ENCODE results near the gene SP140.

Gene SP140

DNA sequence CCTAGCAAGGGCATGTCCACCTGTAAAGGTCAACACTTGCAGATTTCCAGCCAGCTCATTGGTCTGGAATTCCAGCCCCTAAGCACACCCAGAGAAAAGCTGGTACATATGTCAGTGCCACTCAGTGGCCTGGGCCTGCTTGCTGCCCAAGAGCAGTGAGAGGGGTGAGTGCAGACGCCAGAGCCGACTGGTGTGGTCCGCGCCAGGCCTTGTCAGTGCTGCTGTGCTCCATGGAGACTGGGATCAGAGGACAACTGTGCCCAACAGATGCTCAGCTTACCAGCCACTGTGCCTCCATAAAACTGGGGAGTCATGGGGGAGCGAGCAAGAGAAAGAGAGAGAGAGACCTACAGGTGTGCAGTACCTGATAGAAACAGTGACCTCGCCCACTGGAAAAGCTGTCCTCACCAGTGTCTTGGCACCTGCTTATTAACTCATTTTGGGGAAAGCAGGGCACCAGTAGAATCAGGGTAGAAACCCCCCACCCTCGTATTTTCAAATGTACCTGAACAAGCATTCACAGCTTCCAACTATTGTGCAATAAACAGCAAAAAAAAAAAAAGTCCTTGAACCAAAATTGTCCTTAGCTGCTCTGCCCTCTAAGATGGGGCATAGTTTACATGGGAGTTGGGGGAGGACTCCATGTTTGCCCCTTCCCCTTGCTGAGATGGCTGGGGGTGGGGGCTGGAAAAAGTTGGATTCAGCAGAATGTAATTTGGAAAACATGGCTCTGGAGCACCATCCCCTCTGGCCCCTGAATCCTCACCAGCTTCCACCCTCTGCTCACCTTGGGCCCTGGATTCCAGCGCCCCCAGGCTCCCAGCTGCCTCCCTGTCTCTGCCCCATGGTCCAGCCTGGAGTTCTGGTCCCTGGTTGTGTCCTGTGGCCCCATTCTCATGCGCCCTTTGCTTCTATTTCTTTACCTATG is 100.0 kb downstream of the SP140 start:
- Histone ChIP-seq H2AFZ (ENCODE audit: insufficient read depth, low read length, poor library complexity) (no peak overlapping the region), H3K4me3 (ENCODE audit: low read depth, low read length) (no peak overlapping the region), H2AK5ac (ENCODE audit: low read length) (no peak overlapping the region), H3K4me2 (ENCODE audit: low read length) (no peak overlapping the region), H4K8ac (ENCODE audit: low read depth, low read length) (no peak overlapping the region), H3K27ac (ENCODE audit: low read depth, low read length) (no peak overlapping the region), H3K27me3 (ENCODE audit: insufficient read depth, low read length) (no peaks in the 10 kb centered on the region), H2BK5ac (ENCODE audit: low read depth, low read length, poor library complexity) (no peak overlapping the region), H3K23ac (ENCODE audit: low read length) (no peak overlapping the region), H3K4ac (ENCODE audit: low read depth, low read length) (no peak overlapping the region), H3K14ac (ENCODE audit: low read length) (no peak overlapping the region), H3K9ac (ENCODE audit: low read length) (no peak overlapping the region), H3K79me1 (ENCODE audit: low read length) (peaks cover 2% of the 10 kb centered on the region), H3K79me2 (ENCODE audit: control insufficient read depth, insufficient read depth, low read length, poor library complexity) (no peaks in the 10 kb centered on the region), H3K4me1 (ENCODE audit: control insufficient read depth in 1 of 2, insufficient read depth in 2 of 2, low read length in 2 of 2) (peaks cover 3 to 7% of the 10 kb centered on the region in 2 experiments), H2BK12ac (ENCODE audit: low read length) (no peak overlapping the region), H3K9me3 (ENCODE audit: insufficient read depth, low read depth, low read length) (peaks cover 15% of the 10 kb centered on the region), H3K18ac (ENCODE audit: low read length) (no peak overlapping the region), H2BK120ac (ENCODE audit: insufficient read depth, low read length, poor library complexity) (no peak overlapping the region), H3K36me3 (ENCODE audit: control insufficient read depth in 1 of 2, insufficient read depth in 2 of 2, low read length in 2 of 2) (no peaks in the 10 kb centered on the region), H4K12ac (ENCODE audit: low read depth, low read length) (no peak overlapping the region), H4K91ac (ENCODE audit: low read depth, low read length) (no peak overlapping the region)
- no peak for DNase-seq
- no CpG with 5 or more reads among the region's 9 CpGs for WGBS (ENCODE audit: extremely low coverage, insufficient coverage, insufficient read length)

DNA sequence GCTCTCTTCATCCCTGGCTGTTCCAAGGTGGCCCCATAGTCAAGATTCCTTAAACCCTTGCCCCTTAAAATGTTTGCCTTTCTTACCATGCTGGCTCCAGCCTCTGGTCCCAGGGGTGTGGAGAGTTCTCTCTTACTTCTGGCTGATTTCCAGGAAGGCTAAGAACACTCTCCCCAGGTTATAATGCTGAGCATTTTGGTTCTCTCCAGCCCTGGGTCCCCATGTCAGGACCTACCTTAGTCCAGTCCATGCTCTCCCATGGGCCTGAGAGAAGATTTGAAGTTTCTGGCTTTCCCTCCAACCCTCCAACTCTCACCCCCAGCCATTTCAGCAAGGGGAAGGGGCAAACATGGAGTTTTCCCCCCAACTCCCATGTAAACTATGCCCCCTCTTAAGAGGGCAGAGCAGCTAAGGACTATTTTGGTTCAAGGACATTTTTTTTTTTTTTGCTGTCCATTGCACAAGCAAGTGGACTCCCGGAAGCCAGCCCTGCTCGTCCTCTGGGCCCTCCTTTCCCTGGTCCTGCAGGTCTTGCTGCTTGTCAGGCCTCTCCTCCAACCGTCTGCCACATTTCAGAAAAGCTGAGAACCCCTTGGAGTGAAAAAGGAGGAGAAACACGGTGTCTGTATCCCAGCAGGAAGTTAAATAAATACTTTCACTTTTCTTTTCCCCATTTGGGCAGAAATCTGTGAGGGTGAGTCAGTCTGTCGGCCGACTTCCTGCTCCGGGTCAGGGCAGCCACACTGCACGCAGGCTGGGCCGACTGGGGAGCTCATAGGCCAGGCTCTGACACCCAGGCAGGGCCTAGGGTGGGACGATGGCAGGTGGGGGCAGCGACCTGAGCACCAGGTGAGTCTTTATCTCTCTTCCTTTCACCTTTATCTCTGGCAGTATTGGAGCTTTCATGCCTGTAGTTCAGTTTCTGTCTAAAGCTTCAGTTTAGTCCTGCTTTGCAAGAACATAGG is 101.2 kb downstream of the SP140 start, which contains the start of gene SP140L:
Gene SP140L, plus strand, starts transcription at position 741 of the 965 bp plus-strand sequence. Its CDS starts 77 bp downstream, at position 818.
- Histone ChIP-seq H3K23ac (ENCODE audit: low read length) (no peak within 1 kb of the TSS), H2BK5ac (ENCODE audit: low read depth, low read length, poor library complexity) (peak within 1 kb of the TSS; percentile 11), H3K4me2 (ENCODE audit: low read length) (peak within 1 kb of the TSS; percentile 17), H3K27me3 (ENCODE audit: insufficient read depth, low read length) (no peaks in the 10 kb centered on the region), H4K12ac (ENCODE audit: low read depth, low read length) (no peak within 1 kb of the TSS), H4K8ac (ENCODE audit: low read depth, low read length) (peak within 1 kb of the TSS; percentile 57), H3K4me1 (ENCODE audit: control insufficient read depth in 1 of 2, insufficient read depth in 2 of 2, low read length in 2 of 2) (peaks cover 3 to 7% of the 10 kb centered on the region in 2 experiments), H4K91ac (ENCODE audit: low read depth, low read length) (peak within 1 kb of the TSS; percentile 74), H3K4me3 (ENCODE audit: low read depth, low read length) (no peak within 1 kb of the TSS), H3K9me3 (ENCODE audit: insufficient read depth, low read depth, low read length) (peaks cover 13% of the 10 kb centered on the region), H2AK5ac (ENCODE audit: low read length) (no peak within 1 kb of the TSS), H3K79me1 (ENCODE audit: low read length) (peaks cover 2% of the 10 kb centered on the region), H3K27ac (ENCODE audit: low read depth, low read length) (peak within 1 kb of the TSS; percentile 44), H3K18ac (ENCODE audit: low read length) (no peak within 1 kb of the TSS), H3K36me3 (ENCODE audit: control insufficient read depth in 1 of 2, insufficient read depth in 2 of 2, low read length in 2 of 2) (no peaks in the 10 kb centered on the region), H3K4ac (ENCODE audit: low read depth, low read length) (no peak within 1 kb of the TSS), H3K14ac (ENCODE audit: low read length) (peak within 1 kb of the TSS; percentile 48), H2BK120ac (ENCODE audit: insufficient read depth, low read length, poor library complexity) (peak within 1 kb of the TSS; percentile 58), H3K9ac (ENCODE audit: low read length) (no peak within 1 kb of the TSS), H2BK12ac (ENCODE audit: low read length) (peak within 1 kb of the TSS; percentile 21), H3K79me2 (ENCODE audit: control insufficient read depth, insufficient read depth, low read length, poor library complexity) (no peaks in the 10 kb centered on the region), H2AFZ (ENCODE audit: insufficient read depth, low read length, poor library complexity) (peak within 1 kb of the TSS; percentile 91)
- WGBS (ENCODE audit: extremely low coverage, insufficient coverage, insufficient read length): no CpG with 5 or more reads among the region's 11 CpGs
- DNase-seq: peak; percentile 64 to 81

DNA sequence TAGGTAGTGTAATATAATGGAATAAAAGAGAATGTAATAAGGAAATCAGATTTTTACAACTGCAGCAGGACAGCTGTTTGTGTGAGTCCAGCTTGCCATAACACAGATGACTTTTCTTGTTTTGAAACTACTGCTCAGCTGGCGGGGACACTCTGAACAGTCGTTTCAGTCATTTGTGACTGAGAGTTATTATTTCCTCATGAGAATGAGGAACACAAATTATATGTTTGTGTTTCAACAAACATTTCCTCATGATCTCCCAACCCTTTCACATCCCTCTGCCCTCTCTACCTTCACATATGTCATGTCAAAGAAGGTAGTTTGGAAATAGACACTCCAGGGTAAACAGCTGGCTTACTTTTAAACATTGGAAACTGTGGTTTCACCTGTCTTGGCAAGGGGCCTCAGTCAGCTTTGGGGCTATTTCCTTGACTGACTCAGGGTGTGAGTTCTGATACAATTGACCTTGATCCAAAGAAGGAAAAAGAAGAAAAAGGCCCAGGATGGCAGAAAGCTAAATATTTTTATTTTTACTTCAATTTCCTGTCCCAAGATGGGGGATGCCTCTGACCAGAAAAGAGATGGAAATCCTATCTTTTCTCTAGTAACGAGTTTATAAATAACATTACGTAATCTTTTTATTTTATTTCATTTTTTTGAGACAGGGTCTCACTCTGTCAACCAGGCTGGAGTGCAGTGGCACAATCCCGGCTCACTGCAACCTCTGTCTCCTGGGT is 102.0 kb downstream of the SP140 start:
- H4K8ac ChIP-seq (ENCODE audit: low read depth, low read length): no peak overlapping the region
- H3K4me1 ChIP-seq (ENCODE audit: control insufficient read depth in 1 of 2, insufficient read depth in 2 of 2, low read length in 2 of 2): peaks cover 3 to 7% of the 10 kb centered on the region in 2 experiments
- no peak overlapping the region for H3K4me3 ChIP-seq (ENCODE audit: low read depth, low read length)
- no peak overlapping the region for H4K12ac ChIP-seq (ENCODE audit: low read depth, low read length)
- no peaks in the 10 kb centered on the region for H3K79me2 ChIP-seq (ENCODE audit: control insufficient read depth, insufficient read depth, low read length, poor library complexity)
- H3K79me1 ChIP-seq (ENCODE audit: low read length): peaks cover 2% of the 10 kb centered on the region
- no peak overlapping the region for H3K27ac ChIP-seq (ENCODE audit: low read depth, low read length)
- H2BK5ac ChIP-seq (ENCODE audit: low read depth, low read length, poor library complexity): no peak overlapping the region
- no peak overlapping the region for H3K23ac ChIP-seq (ENCODE audit: low read length)
- H3K4me2 ChIP-seq (ENCODE audit: low read length): peak overlapping the region; percentile 17
- H3K36me3 ChIP-seq (ENCODE audit: control insufficient read depth in 1 of 2, insufficient read depth in 2 of 2, low read length in 2 of 2): no peaks in the 10 kb centered on the region
- no peak overlapping the region for H3K9ac ChIP-seq (ENCODE audit: low read length)
- no peak overlapping the region for H3K14ac ChIP-seq (ENCODE audit: low read length)
- H3K27me3 ChIP-seq (ENCODE audit: insufficient read depth, low read length): no peaks in the 10 kb centered on the region
- H3K9me3 ChIP-seq (ENCODE audit: insufficient read depth, low read depth, low read length): peaks cover 9% of the 10 kb centered on the region
- H2BK12ac ChIP-seq (ENCODE audit: low read length): no peak overlapping the region
- H2AK5ac ChIP-seq (ENCODE audit: low read length): no peak overlapping the region
- no peak overlapping the region for H2BK120ac ChIP-seq (ENCODE audit: insufficient read depth, low read length, poor library complexity)
- H4K91ac ChIP-seq (ENCODE audit: low read depth, low read length): no peak overlapping the region
- peak in 1 of 2 donors; percentile 21 for DNase-seq
- H3K18ac ChIP-seq (ENCODE audit: low read length): no peak overlapping the region
- H3K4ac ChIP-seq (ENCODE audit: low read depth, low read length): no peak overlapping the region
- no peak overlapping the region for H2AFZ ChIP-seq (ENCODE audit: insufficient read depth, low read length, poor library complexity)
- WGBS (ENCODE audit: extremely low coverage, insufficient coverage, insufficient read length): no CpG with 5 or more reads among the region's 5 CpGs

DNA sequence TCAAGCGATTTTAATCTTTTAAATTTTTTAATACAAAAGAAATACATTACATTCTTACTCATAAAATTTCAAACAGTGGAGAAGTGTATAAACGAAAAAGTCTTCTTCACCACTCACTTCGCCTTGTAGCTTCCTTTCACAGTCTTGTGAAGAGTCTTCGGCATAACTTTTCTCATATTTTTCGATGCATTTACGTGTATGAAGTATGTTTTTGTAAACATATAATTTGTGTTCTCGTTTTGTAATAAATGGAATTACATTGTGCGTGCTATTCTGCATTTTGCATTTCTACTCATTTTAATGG is 102.6 kb downstream of the SP140 start:
- Histone ChIP-seq H3K79me2 (ENCODE audit: control insufficient read depth, insufficient read depth, low read length, poor library complexity) (no peaks in the 10 kb centered on the region), H3K79me1 (ENCODE audit: low read length) (peaks cover 2% of the 10 kb centered on the region), H2BK120ac (ENCODE audit: insufficient read depth, low read length, poor library complexity) (no peak overlapping the region), H3K4ac (ENCODE audit: low read depth, low read length) (no peak overlapping the region), H4K91ac (ENCODE audit: low read depth, low read length) (no peak overlapping the region), H3K14ac (ENCODE audit: low read length) (no peak overlapping the region), H3K4me2 (ENCODE audit: low read length) (no peak overlapping the region), H3K36me3 (ENCODE audit: control insufficient read depth in 1 of 2, insufficient read depth in 2 of 2, low read length in 2 of 2) (no peaks in the 10 kb centered on the region), H2BK12ac (ENCODE audit: low read length) (no peak overlapping the region), H3K23ac (ENCODE audit: low read length) (no peak overlapping the region), H3K9ac (ENCODE audit: low read length) (no peak overlapping the region), H3K27ac (ENCODE audit: low read depth, low read length) (no peak overlapping the region), H3K4me1 (ENCODE audit: control insufficient read depth in 1 of 2, insufficient read depth in 2 of 2, low read length in 2 of 2) (peaks cover 3 to 7% of the 10 kb centered on the region in 2 experiments), H3K18ac (ENCODE audit: low read length) (no peak overlapping the region), H3K27me3 (ENCODE audit: insufficient read depth, low read length) (no peaks in the 10 kb centered on the region), H3K9me3 (ENCODE audit: insufficient read depth, low read depth, low read length) (peaks cover 4% of the 10 kb centered on the region), H2AFZ (ENCODE audit: insufficient read depth, low read length, poor library complexity) (no peak overlapping the region), H2BK5ac (ENCODE audit: low read depth, low read length, poor library complexity) (no peak overlapping the region), H3K4me3 (ENCODE audit: low read depth, low read length) (no peak overlapping the region), H2AK5ac (ENCODE audit: low read length) (no peak overlapping the region), H4K12ac (ENCODE audit: low read depth, low read length) (no peak overlapping the region), H4K8ac (ENCODE audit: low read depth, low read length) (no peak overlapping the region)
- no CpG with 5 or more reads among the region's 8 CpGs for WGBS (ENCODE audit: extremely low coverage, insufficient coverage, insufficient read length)
- no peak for DNase-seq

All from trophoblast cell (in vitro differentiated cells and primary cell).